Measurements from ENCODE around the gene FGFBP1.

FGFBP1 gene

DNA sequence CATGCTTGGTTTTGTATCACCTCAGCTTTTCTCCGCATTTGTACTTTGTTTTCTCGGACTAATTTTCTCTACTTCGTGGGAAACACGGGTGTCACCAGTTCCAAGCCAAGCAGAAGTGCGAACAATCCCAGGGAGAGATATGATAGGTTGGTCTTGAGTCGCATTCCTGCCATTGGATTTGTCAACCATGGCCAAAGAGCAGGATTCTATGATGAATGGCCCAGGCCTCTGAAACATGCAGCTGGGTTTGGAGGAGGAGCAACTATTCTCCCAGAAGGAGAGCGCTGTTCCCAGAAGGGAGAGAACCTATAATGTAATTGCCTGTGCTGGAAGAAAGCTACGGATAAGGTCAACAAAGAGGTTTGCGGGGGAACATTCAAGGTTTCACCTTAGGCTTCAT lies 10.3 kb upstream of the FGFBP1 start:
- TF ChIP-seq, protein P1, sequence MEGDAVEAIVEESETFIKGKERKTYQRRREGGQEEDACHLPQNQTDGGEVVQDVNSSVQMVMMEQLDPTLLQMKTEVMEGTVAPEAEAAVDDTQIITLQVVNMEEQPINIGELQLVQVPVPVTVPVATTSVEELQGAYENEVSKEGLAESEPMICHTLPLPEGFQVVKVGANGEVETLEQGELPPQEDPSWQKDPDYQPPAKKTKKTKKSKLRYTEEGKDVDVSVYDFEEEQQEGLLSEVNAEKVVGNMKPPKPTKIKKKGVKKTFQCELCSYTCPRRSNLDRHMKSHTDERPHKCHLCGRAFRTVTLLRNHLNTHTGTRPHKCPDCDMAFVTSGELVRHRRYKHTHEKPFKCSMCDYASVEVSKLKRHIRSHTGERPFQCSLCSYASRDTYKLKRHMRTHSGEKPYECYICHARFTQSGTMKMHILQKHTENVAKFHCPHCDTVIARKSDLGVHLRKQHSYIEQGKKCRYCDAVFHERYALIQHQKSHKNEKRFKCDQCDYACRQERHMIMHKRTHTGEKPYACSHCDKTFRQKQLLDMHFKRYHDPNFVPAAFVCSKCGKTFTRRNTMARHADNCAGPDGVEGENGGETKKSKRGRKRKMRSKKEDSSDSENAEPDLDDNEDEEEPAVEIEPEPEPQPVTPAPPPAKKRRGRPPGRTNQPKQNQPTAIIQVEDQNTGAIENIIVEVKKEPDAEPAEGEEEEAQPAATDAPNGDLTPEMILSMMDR (IDR thresholded peaks at IDR 0.05; ENCODE audit: low read length, missing control alignments), result no peak
- no peak for DNase-seq (ENCODE audit: low read depth)
- no peak overlapping the region for H3K4me3 ChIP-seq (replicated peaks; ENCODE audit: low read depth, low read length)

DNA sequence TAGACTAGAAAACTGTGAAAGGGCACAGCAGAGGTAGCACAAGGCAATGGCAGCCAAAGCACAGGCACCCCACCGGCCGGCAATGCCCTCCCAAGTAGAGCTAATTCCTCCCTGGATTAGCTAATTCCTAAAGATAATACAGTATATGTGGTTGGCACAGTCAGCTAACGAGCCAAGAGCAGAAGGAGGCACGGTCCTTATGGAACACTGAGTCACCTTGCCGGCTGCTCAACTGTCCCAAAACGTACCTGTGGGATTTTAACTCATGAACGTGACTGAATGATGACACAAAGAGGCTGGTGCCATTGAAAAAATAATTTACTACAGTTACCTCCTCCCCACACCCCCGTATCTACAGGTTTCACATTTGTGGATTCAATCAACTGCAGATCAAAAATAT lies 9.1 kb upstream of the FGFBP1 start:
- TF ChIP-seq, protein P1 (IDR thresholded peaks at IDR 0.05; ENCODE audit: low read length, missing control alignments), result no peak
- H3K4me3 ChIP-seq (replicated peaks; ENCODE audit: low read depth, low read length), result no peak overlapping the region
- DNase-seq (ENCODE audit: low read depth), result no peak

GRCh38 chr4:15945516-15945915 lies 7.0 kb upstream of the FGFBP1 start:
- no peak for DNase-seq (ENCODE audit: low read depth)
- H3K4me3 ChIP-seq (replicated peaks; ENCODE audit: low read depth, low read length), result no peak overlapping the region
- TF ChIP-seq, protein P1 (IDR thresholded peaks at IDR 0.05; ENCODE audit: low read length, missing control alignments), result no peak

DNA sequence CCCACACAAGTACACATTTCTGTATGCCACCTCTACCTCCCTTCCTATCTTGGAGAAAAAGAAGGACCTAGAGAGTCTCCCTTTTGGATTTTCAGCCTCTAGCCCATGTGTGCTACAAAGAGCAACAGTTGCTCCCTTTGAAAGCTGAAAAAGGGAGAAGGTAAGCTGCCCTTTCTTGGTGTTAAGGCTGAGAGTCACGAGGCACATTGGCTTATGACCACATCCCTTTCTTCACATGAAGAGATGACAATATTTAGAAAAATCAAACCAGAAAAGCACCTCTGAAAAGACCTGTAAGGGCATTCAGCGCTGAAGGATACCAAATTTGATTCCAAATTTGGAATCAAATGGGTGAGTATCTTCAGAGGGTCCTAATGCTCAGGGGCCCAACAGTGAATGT lies 6.4 kb upstream of the FGFBP1 start:
- TF ChIP-seq, protein P1 (IDR thresholded peaks at IDR 0.05; ENCODE audit: low read length, missing control alignments), result no peak
- H3K4me3 ChIP-seq (replicated peaks; ENCODE audit: low read depth, low read length), result no peak overlapping the region
- DNase-seq (ENCODE audit: low read depth), result no peak

DNA sequence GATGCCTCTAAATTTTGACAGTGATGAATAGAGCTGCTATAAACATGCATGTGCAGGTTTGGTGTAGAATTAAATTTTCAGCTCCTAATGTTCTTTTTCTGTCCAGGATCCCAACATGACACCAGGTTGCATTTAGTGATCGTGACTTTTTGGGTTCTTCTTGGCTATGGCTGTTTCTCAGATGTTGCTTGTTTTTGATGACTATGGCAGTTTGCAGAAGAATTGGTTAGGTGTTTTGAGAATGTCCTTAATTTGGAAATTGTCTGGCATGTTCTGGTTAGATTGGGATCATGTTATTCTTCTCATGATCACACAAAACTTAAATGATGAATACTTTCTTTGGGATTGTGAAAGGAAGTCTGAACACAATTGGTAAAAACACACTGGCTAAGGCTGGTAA lies 3.7 kb upstream of the FGFBP1 start:
- DNase-seq (ENCODE audit: low read depth), result no peak
- H3K4me3 ChIP-seq (replicated peaks; ENCODE audit: low read depth, low read length), result no peak overlapping the region
- TF ChIP-seq, protein P1 (IDR thresholded peaks at IDR 0.05; ENCODE audit: low read length, missing control alignments), result no peak

GRCh38 chr4:15938182-15938581 lies 358 bp downstream of the FGFBP1 start:
- no peak for DNase-seq (ENCODE audit: low read depth)
- TF ChIP-seq, protein P1 (IDR thresholded peaks at IDR 0.05; ENCODE audit: low read length, missing control alignments), result no peak
- H3K4me3 ChIP-seq (replicated peaks; ENCODE audit: low read depth, low read length), result no peak overlapping the region

GRCh38 chr4:15936495-15936894 lies 2.0 kb downstream of the FGFBP1 start:
- TF ChIP-seq, protein P1 (IDR thresholded peaks at IDR 0.05; ENCODE audit: low read length, missing control alignments), result no peak
- no peak for DNase-seq (ENCODE audit: low read depth)
- no peak overlapping the region for H3K4me3 ChIP-seq (replicated peaks; ENCODE audit: low read depth, low read length)

Data from fibroblast of pulmonary artery (primary cell).